ENCODE measurements around the gene CHST9.
A peak's percentile ranks its signal among the peaks of the same experiment; 100 is the strongest.
"Not testable (repeated sequence)": the region's sequence is repeated elsewhere in the genome, so short reads cannot be mapped to it uniquely, and the experiment has no call there.

Gene CHST9

GRCh38 chr18:26993568-26993967 is 191.5 kb downstream of the CHST9 start:
- no peak for DNase-seq

- DNase-seq, result no peak
These were observed 192.2 kb downstream of the CHST9 start for GRCh38 chr18:26992926-26993325.

DNA sequence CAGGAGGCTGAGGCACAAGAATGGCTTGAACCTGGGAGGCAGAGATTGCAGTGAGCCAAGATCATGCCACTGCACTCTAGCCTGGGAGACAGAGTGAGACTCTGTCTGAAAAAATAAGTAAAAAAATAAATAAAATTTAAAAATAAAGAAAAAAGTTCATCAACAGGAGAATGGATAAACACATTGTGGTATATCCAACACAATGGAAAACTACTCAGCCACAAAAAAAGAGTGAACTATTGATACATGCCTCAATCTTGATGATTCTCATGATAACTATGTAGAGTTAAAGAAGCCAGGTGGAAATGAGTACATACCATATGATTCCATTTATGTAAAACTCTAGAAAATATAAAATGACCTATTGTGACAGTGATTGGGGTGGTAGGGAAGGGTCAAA is 195.3 kb downstream of the CHST9 start:
- DNase-seq, result no peak

GRCh38 chr18:26981360-26982082 is 203.6 kb downstream of the CHST9 start:
- peak; percentile 88 for DNase-seq

GRCh38 chr18:26978812-26979341 is 206.2 kb downstream of the CHST9 start:
- DNase-seq, result no peak

DNA sequence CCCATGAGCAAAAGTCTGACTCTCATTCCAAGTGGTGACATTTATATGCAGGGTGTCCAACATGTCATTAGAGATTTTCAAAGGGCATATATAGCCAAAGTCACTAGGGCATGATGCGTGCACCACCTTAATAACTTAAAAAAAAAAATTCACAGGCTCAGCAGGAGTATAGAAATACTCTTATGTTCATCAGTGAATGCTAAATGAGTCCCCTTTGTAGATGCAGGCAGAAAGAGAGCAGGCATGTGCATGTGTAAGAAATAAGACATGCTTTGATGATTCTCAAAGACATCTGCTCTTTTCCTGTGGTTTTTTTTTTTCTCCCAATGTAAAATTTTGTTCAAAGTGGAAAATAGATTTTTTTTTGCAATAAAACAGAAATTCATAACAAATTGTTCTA is 207.3 kb downstream of the CHST9 start:
- DNase-seq, result no peak

- DNase-seq, result no peak
These were observed 208.9 kb downstream of the CHST9 start for GRCh38 chr18:26976206-26976605.

DNA sequence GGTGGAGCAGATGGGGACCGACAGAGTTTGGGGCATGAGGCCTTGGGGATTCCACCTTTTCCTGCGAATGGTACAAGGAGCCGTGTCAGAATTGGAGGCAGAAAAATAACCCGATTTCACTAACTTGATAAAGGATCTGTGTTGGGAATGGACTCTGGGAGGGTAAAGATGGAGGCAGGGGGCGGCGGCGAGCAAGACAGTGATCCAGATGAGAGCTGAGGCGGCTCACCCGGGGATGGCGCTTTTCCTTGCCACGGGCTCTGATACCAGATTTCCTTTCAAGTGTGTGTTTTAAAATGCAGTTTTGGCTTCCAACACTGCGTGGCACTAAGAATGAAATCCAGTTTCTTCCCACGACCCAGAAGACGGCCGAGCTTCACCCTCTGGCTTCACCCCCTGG is 212.6 kb downstream of the CHST9 start:
- DNase-seq, result not testable (repeated sequence)

DNA sequence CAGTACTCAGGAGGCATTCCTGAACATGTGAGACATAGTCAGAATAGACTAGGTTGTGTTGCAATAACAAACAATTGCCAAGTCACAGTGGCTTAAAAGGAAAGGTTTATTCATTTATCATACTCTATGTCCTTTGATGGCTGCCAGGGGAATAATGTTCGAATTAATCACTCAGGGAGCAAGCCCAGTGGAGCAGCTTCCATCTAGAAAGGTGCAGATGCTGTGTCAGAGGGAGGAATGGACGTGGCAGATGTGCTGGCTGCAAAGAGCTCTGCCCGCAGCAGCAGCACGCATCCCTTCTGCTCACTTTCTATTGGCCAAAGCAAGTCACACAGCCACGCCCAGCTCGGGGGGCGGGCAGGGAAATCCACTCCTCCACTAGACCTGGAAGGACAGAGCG is 213.7 kb downstream of the CHST9 start:
- no peak for DNase-seq

GRCh38 chr18:26970637-26971036 is 214.5 kb downstream of the CHST9 start:
- DNase-seq, result no peak

DNA sequence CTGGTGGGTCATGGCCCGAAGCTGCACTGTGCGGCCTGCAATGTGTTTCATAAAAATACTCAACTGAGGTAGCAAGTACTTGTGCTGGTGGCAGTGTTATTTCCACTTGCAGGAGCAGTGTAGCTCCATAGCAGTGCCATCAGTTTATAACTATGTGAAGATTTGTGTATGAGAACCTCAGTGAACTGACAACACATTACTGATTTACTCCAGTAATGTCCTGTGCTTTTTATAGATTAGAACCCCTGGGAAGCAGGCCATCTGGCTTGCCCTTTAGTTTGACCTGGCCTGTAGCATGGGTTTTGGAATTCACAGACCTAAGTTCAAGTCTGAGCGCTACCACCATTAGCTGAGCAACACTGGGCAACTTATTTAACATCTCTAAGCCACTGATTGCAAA is 219.9 kb downstream of the CHST9 start:
- no peak for DNase-seq

DNA sequence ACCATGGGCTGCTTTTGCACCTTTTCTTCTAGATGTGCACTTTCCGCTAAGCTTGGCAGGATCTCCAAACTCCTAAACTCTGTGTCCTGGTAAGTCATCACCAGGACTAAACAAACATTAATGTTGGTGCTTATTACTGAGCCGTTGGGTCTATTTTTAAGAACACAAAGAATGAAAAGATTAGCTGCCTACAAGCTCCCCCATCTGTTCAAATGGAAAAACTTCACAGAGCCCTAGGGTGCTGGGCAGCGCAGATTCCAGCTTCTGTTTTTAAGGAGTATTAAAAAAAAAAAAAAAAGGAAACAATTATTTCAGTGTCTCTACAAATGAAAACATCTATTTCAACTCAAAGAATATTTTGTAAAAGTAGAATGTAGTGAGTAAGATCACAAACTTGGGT is 221.8 kb downstream of the CHST9 start:
- no peak for DNase-seq

DNA sequence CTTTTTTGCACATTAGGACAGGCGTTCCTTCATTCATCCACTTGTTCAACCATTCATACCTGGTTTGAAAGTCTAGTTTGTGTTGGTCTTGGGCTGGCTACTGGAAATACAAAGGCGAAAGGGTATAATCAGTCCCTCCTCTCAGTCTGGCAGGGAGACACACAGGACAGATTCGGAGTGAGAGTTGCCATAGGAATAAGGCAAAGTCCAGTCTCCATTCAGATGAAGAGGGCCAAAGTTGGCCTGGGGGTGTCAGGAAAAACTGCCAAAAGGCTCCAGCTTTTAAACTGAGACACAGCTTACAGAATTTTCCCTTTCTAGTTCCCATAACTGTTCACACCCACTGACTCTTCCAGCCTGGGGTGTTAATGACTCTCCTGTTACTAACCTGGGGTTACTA is 223.3 kb downstream of the CHST9 start:
- DNase-seq, result no peak

- no peak for DNase-seq
These were observed 224.2 kb downstream of the CHST9 start for GRCh38 chr18:26960911-26961310.

DNA sequence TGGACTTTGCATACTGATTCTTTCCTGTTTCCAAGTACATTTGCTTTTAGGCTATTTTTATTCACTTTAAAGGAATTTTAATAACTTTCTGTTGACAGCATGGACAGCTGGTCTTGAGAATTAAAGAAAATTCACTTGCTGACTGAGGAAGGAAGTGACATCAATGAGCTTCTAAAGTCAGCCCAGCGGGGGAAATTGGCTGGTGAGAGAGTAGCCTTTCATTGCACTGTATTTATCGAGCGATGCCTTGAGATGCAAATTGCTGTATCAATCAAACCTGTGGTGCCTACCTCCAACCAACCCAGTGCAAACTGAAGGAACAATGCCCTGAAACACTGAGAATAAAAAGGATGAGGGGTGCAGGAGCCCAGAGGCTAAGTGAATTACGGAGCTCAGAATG is 228.2 kb downstream of the CHST9 start:
- DNase-seq, result no peak

- no peak for DNase-seq
These were observed 236.4 kb downstream of the CHST9 start for GRCh38 chr18:26948703-26949102.

DNA sequence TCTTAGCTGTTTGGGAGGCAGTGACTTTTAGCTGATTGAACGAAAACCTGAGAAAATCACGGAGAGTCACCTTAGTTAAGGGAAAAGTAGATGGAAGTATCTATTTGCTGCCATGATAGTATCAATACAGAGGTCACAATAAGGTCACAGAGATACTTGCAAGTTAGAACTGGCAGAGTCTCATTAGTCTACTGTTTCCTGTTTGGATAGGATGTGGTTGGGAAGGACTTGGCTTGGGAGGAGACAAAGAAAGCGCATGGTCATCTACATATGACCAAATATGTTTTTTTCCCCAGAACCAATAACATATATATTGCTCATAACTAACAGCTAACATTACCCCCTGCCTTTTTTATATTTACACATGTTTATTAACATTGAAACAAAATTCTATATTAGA is 241.2 kb downstream of the CHST9 start:
- DNase-seq, result no peak

GRCh38 chr18:26941584-26941983 is 243.5 kb downstream of the CHST9 start:
- DNase-seq, result peak; percentile 25

DNA sequence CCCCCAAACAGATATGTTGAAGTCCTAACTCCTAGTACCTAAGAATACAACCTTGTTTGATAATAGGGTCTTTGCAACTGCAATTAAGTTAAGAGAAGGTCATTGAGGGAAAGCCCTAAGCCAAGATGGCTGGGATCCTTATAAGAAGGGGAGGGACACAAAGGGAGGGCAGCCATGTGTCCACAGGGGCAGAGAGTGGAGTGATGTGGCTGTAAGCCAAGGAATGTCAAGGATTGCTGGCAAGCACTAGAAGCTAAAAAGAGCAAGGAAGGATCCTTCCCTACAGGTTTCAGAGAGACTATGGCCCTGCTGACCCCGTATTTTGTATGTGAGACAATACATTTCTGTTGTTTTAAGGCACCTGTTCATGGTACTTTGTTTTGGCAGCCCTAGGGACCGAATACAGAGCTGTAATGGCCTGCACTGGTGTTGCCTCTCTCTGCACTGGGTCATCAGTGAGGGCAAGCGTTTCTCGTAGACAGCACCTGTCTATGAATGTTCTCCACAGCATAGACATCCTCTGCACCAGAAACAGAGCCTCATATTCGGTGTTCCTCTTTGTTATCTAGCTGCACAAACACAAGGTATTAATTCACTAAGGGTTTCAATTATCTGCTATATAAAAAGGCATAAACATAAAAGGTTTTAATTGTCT is 244.2 kb downstream of the CHST9 start:
- DNase-seq, result no peak

DNA sequence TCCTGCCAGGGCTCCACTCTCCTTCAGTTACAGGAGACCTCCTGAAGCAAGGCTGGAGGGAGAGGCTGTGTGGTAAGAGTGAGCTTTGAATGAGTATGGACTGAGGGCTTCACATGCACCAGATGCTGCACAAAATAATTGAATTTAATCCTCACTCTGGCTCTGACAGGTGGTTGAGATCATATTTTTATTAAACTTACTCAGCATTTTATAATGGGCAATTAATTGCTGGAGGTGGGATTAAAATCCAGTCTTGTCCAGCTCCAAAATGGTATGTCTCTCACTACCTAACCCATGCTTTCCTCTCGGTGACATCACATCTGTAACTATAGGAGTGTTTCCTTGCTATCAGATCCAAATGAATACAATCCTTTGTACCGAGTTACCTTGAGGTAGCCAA is 253.4 kb downstream of the CHST9 start:
- no peak for DNase-seq

- no peak for DNase-seq
These were observed 254.5 kb downstream of the CHST9 start for GRCh38 chr18:26930630-26931029.

- DNase-seq, result no peak
These were observed 256.3 kb downstream of the CHST9 start for GRCh38 chr18:26928670-26929313.

DNA sequence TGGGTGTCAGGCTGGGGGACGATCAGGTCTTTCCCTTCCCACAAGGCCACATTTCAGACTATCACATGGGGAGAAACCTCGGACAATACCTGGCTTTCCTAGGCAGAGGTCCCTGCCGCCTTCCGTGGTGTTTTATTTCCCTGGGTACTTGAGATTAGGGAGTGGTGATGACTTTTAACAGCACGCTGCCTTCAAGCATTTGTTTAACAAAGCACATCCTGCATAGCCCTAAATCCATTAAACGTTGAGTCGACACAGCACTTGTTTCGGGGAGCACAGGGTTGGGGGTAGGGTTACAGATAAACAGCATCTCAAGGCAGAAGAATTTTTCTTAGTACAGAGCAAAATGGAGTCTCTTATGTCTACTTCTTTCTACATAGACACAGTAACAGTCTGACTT is 257.3 kb downstream of the CHST9 start:
- DNase-seq, result not testable (repeated sequence)

DNA sequence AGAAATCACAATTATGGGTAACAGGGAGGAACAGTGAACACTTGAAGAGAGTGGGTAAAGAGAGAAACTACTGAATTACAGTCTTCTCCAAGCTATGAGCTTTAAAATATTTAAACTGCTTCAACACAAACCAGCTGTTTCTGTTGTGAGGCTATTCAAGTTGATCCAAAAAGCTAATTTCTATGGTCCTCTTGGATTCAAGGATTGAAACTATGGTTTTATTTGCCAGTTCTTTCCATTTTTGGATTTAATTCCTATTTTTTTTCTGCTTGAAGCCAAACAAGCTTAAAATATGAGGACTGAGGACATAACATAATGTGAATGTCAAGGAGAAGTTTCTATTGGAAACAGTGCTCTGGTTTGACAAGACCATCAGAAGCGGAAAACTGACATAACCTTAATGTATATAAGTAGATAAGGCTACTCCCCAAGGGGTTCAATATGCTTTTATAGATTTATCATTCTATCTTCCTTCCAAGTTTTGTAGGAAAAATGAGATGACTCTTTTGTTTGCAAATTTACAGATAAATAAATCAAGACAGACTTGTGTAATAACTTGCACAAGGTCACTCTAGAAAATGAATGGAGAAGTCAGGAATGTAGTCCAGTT is 258.9 kb downstream of the CHST9 start:
- no peak for DNase-seq

Measured in NCI-H1105 (cell line).